ENCODE measurements around the gene KAT8. TPM values are rescaled to one million over a fixed set of nuclear protein-coding genes. Genes with fewer than 3 reads are reported as not detected.

The KAT8 gene
- total and polyA plus RNA-seq, 9 of the 15 experiments (the other 6 are each of a cell fraction or from before 2014, with no cell fraction given) = 10.0 to 98.5 (median 76.4) TPM

GRCh38 chr16:31108035-31108793 lies 9.2 kb upstream of the KAT8 start, which contains the start of gene BCKDK (continued):
- no peak for TF ChIP-seq REST (IDR thresholded peaks at IDR 0.05; ENCODE audit: borderline replicate concordance)
- TF ChIP-seq REST (CRISPR knock-in tag; IDR thresholded peaks at IDR 0.05; ENCODE audit: low read depth) = 0 out of 2 replicates have a peak, but pooled peaks have one; percentile 30
- no peak for TF ChIP-seq ZNF174 (CRISPR knock-in tag; IDR thresholded peaks at IDR 0.05)
- TF ChIP-seq ZNF785 (CRISPR knock-in tag; IDR thresholded peaks at IDR 0.05) = no peak
- peak; percentile 54; the same call in 1 of the 2 replicates for TF ChIP-seq MAX (CRISPR knock-in tag; IDR thresholded peaks at IDR 0.05)
- peak; percentile 20 for TF ChIP-seq POLR2B (IDR thresholded peaks at IDR 0.05; ENCODE audit: low read depth, partially characterized antibody)
- no peak for TF ChIP-seq RBM39 (optimal IDR thresholded peaks at IDR 0.05; ENCODE audit: low read depth, low read length)
- TF ChIP-seq PRDM10 (IDR thresholded peaks at IDR 0.05; ENCODE audit: partially characterized antibody) = peak; percentile 96
- TF ChIP-seq AFF1 (IDR thresholded peaks at IDR 0.05; ENCODE audit: low read depth in 1 of 2, partially characterized antibody in 2 of 2) = peak in 1 of 2 experiments; percentile 48
- TF ChIP-seq NR3C1 (CRISPR knock-in tag; IDR thresholded peaks at IDR 0.05) = no peak
